ENCODE measurements around the gene HOXC5. TPM values are rescaled to one million over a fixed set of nuclear protein-coding genes. Genes with fewer than 3 reads are reported as not detected.

HOXC5 gene
- total and polyA plus RNA-seq, 4 experiments from 2014 or later = not detected

GRCh38 chr12:54035568-54036264 lies 2.9 kb downstream of the HOXC5 start:
- H3K36me3 ChIP-seq (ENCODE audit: insufficient read depth, low read length) = no peaks in the 10 kb centered on the region
- peak overlapping the region in 1 of 7 donors; percentile 72 for H3K27ac Mint-ChIP-seq
- H3K27me3 Mint-ChIP-seq = peaks cover 62 to 69% of the 10 kb centered on the region in 2 donors
- ChIA-PET CTCF (ENCODE audit: partially characterized antibody) (interaction anchor here (1.8 kb wide), 1 partner anchor 156 kb away, joined by 6 read pairs; no protein-coding TSS in a partner anchor), POLR2A (ENCODE audit: partially characterized antibody) (no interaction called here)
- peaks cover 13% of the 10 kb centered on the region for H3K4me1 ChIP-seq (ENCODE audit: insufficient read depth, low read length)
- peaks cover 0 to 16% (median 7%) of the 10 kb centered on the region in 8 donors for H3K9me3 Mint-ChIP-seq
- DNase-seq = no peak
- peaks cover 57% of the 10 kb centered on the region for H3K27me3 ChIP-seq (ENCODE audit: insufficient read depth, low read length)
- intact Hi-C loops (cut with micrococcal nuclease) = no loop called here
- H3K9me3 ChIP-seq (ENCODE audit: control insufficient read depth in 1 of 2, low read length in 2 of 2) = no peaks in the 10 kb centered on the region
- H3K4me3 Mint-ChIP-seq = peak overlapping the region in 2 of 8 donors; percentile 21 to 22
- H3K27ac ChIP-seq (ENCODE audit: low read depth, low read length) = no peak overlapping the region
- peaks cover 0 to 3% of the 10 kb centered on the region in 2 donors for H3K36me3 Mint-ChIP-seq
- H3K4me1 Mint-ChIP-seq = peaks cover 3 to 20% (median 10%) of the 10 kb centered on the region in 4 donors
- H3K4me3 ChIP-seq (ENCODE audit: low read length in 2 of 2) = no peak overlapping the region

DNA sequence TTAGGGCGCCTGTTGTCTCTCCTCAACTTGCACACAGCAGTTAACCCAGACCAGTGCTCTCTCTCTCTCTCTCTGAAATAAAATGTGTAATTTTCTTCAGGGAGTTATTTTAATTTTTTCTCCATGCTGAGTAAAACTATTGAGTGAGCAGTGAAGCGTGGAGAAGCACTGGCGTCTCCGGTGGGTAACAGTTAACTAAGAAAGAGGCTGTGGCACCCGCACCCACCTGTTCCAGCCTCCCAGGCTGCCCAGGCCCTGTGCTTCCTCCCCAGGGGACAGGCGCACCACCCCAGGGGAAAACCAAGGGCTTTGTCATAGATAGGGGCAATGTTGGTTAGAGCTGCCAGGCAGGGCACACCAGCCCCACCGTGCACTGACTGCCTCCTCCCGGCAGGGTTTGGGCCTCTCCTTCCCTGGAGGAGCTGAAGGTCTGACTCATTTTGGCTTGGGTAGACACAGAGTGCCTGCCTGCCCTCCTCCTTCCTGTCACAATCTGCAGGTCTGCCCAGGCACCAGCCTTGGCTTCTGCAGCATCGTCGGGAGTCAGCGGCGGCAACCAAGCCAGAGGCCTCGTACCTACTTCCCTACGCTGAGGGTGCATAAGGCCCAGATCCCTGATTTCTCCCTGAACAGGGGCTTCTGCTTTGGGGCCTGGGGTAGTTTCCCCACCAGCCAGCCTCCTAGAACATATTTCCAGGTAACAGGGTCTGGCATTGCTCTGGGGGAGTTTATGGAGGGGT lies 3.9 kb downstream of the HOXC5 start:
- H3K9me3 Mint-ChIP-seq = peaks cover 0 to 16% (median 7%) of the 10 kb centered on the region in 8 donors
- no peaks in the 10 kb centered on the region for H3K9me3 ChIP-seq (ENCODE audit: control insufficient read depth in 1 of 2, low read length in 2 of 2)
- no peak overlapping the region for H3K4me3 Mint-ChIP-seq
- H3K4me3 ChIP-seq (ENCODE audit: low read length in 2 of 2) = no peak overlapping the region
- intact Hi-C loops (cut with micrococcal nuclease) = no loop called here
- H3K36me3 ChIP-seq (ENCODE audit: insufficient read depth, low read length) = no peaks in the 10 kb centered on the region
- H3K27me3 ChIP-seq (ENCODE audit: insufficient read depth, low read length) = peaks cover 48% of the 10 kb centered on the region
- H3K27ac ChIP-seq (ENCODE audit: low read depth, low read length) = no peak overlapping the region
- H3K4me1 Mint-ChIP-seq = peaks cover 3 to 17% (median 10%) of the 10 kb centered on the region in 4 donors
- no peak for DNase-seq
- peaks cover 61 to 69% of the 10 kb centered on the region in 2 donors for H3K27me3 Mint-ChIP-seq
- H3K4me1 ChIP-seq (ENCODE audit: insufficient read depth, low read length) = peaks cover 13% of the 10 kb centered on the region
- ChIA-PET CTCF (ENCODE audit: partially characterized antibody) (no interaction called here), POLR2A (ENCODE audit: partially characterized antibody) (no interaction called here)
- peaks cover 0 to 3% of the 10 kb centered on the region in 2 donors for H3K36me3 Mint-ChIP-seq
- no peak overlapping the region for H3K27ac Mint-ChIP-seq

- H3K4me3 ChIP-seq (ENCODE audit: low read length in 2 of 2) = no peak overlapping the region
- Mint-ChIP-seq H3K4me3 (no peak overlapping the region), H3K4me1 (peaks cover 3 to 16% (median 10%) of the 10 kb centered on the region in 4 donors), H3K9me3 (peaks cover 0 to 11% (median 4%) of the 10 kb centered on the region in 8 donors), H3K36me3 (peaks cover 0 to 3% of the 10 kb centered on the region in 2 donors), H3K27ac (no peak overlapping the region), H3K27me3 (peaks cover 54 to 68% of the 10 kb centered on the region in 2 donors)
- H3K4me1 ChIP-seq (ENCODE audit: insufficient read depth, low read length) = peaks cover 13% of the 10 kb centered on the region
- intact Hi-C loops (cut with micrococcal nuclease) = no loop called here
- ChIA-PET POLR2A (ENCODE audit: partially characterized antibody) (no interaction called here), CTCF (ENCODE audit: partially characterized antibody) (interaction anchor here (1.0 kb wide), 1 partner anchor 20 kb away, joined by 3 read pairs; no protein-coding TSS in a partner anchor)
- peaks cover 45% of the 10 kb centered on the region for H3K27me3 ChIP-seq (ENCODE audit: insufficient read depth, low read length)
- H3K27ac ChIP-seq (ENCODE audit: low read depth, low read length) = no peak overlapping the region
- no peaks in the 10 kb centered on the region for H3K36me3 ChIP-seq (ENCODE audit: insufficient read depth, low read length)
- no peaks in the 10 kb centered on the region for H3K9me3 ChIP-seq (ENCODE audit: control insufficient read depth in 1 of 2, low read length in 2 of 2)
- no peak for DNase-seq
Measured at GRCh38 chr12:54037360-54038283, 4.8 kb downstream of the HOXC5 start.

DNA sequence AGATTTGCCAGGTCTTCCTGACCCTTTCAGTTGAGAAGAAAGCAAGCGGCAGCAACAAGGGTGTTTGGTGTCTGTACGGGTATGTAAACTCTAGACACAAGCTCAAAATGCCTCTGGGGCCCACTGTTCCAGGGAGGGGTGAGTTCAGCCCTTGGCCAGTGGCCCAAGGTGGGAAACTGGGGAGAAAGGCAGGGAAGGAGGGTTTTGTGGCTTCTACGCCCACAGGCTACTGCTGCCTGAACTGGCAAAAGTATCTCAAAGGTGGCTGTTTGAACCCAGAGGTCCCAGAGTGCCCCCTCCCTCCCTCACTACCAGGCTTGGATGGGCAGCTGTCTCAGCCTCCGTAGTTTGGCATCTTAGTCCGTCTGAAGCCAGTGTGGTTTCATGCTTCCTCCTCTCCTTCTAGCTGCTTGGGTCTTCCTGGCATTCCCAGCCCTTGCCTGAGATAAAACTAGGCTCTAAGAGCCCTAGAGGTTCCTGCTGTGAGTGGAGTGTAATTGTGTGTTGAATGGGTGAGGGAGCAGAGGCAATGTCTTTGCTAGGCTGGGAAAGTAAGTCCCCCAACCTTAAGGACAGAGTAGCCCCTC lies 5.5 kb downstream of the HOXC5 start:
- H3K4me1 Mint-ChIP-seq = peaks cover 3 to 13% (median 8%) of the 10 kb centered on the region in 4 donors
- H3K9me3 ChIP-seq (ENCODE audit: control insufficient read depth in 1 of 2, low read length in 2 of 2) = no peaks in the 10 kb centered on the region
- no peak overlapping the region for H3K4me3 Mint-ChIP-seq
- no peak overlapping the region for H3K27ac Mint-ChIP-seq
- no peak for DNase-seq
- peaks cover 51 to 69% of the 10 kb centered on the region in 2 donors for H3K27me3 Mint-ChIP-seq
- H3K4me3 ChIP-seq (ENCODE audit: low read length in 2 of 2) = no peak overlapping the region
- peaks cover 44% of the 10 kb centered on the region for H3K27me3 ChIP-seq (ENCODE audit: insufficient read depth, low read length)
- H3K9me3 Mint-ChIP-seq = peaks cover 0 to 5% (median 0%) of the 10 kb centered on the region in 8 donors
- H3K27ac ChIP-seq (ENCODE audit: low read depth, low read length) = no peak overlapping the region
- POLR2A ChIA-PET (ENCODE audit: partially characterized antibody) = no interaction called here
- CTCF ChIA-PET (ENCODE audit: partially characterized antibody) = interaction anchor here (1.0 kb wide), 1 partner anchor 21 kb away, joined by 3 read pairs; no protein-coding TSS in a partner anchor
- H3K4me1 ChIP-seq (ENCODE audit: insufficient read depth, low read length) = peaks cover 12% of the 10 kb centered on the region
- no peaks in the 10 kb centered on the region for H3K36me3 ChIP-seq (ENCODE audit: insufficient read depth, low read length)
- H3K36me3 Mint-ChIP-seq = no peaks in the 10 kb centered on the region
- intact Hi-C loops (cut with micrococcal nuclease) = no loop called here

- Mint-ChIP-seq H3K36me3 (no peaks in the 10 kb centered on the region), H3K4me3 (no peak overlapping the region), H3K4me1 (peaks cover 3 to 9% (median 7%) of the 10 kb centered on the region in 4 donors), H3K27ac (no peak overlapping the region), H3K9me3 (peaks cover 0 to 5% (median 0%) of the 10 kb centered on the region in 8 donors), H3K27me3 (peaks cover 54 to 71% of the 10 kb centered on the region in 2 donors)
- POLR2A ChIA-PET (ENCODE audit: partially characterized antibody) = no interaction called here
- no peaks in the 10 kb centered on the region for H3K9me3 ChIP-seq (ENCODE audit: control insufficient read depth in 1 of 2, low read length in 2 of 2)
- CTCF ChIA-PET (ENCODE audit: partially characterized antibody) = no interaction called here
- DNase-seq = no peak
- no peak overlapping the region for H3K4me3 ChIP-seq (ENCODE audit: low read length in 2 of 2)
- intact Hi-C loops (cut with micrococcal nuclease) = no loop called here
- H3K4me1 ChIP-seq (ENCODE audit: insufficient read depth, low read length) = peaks cover 6% of the 10 kb centered on the region
- peaks cover 46% of the 10 kb centered on the region for H3K27me3 ChIP-seq (ENCODE audit: insufficient read depth, low read length)
- no peak overlapping the region for H3K27ac ChIP-seq (ENCODE audit: low read depth, low read length)
- no peaks in the 10 kb centered on the region for H3K36me3 ChIP-seq (ENCODE audit: insufficient read depth, low read length)
Measured at GRCh38 chr12:54038871-54039414, 6.1 kb downstream of the HOXC5 start.

GRCh38 chr12:54039417-54040147 lies 6.7 kb downstream of the HOXC5 start:
- H3K4me3 ChIP-seq (ENCODE audit: low read length in 2 of 2) = no peak overlapping the region
- peaks cover 46% of the 10 kb centered on the region for H3K27me3 ChIP-seq (ENCODE audit: insufficient read depth, low read length)
- H3K4me1 Mint-ChIP-seq = peaks cover 2 to 6% (median 4%) of the 10 kb centered on the region in 4 donors
- H3K9me3 Mint-ChIP-seq = peaks cover 0 to 3% (median 0%) of the 10 kb centered on the region in 8 donors
- POLR2A ChIA-PET (ENCODE audit: partially characterized antibody) = no interaction called here
- H3K4me1 ChIP-seq (ENCODE audit: insufficient read depth, low read length) = no peaks in the 10 kb centered on the region
- peaks cover 57 to 74% of the 10 kb centered on the region in 2 donors for H3K27me3 Mint-ChIP-seq
- no peaks in the 10 kb centered on the region for H3K9me3 ChIP-seq (ENCODE audit: control insufficient read depth in 1 of 2, low read length in 2 of 2)
- intact Hi-C loops (cut with micrococcal nuclease) = no loop called here
- H3K36me3 Mint-ChIP-seq = no peaks in the 10 kb centered on the region
- DNase-seq = no peak
- no peak overlapping the region for H3K27ac Mint-ChIP-seq
- H3K4me3 Mint-ChIP-seq = no peak overlapping the region
- CTCF ChIA-PET (ENCODE audit: partially characterized antibody) = no interaction called here
- no peak overlapping the region for H3K27ac ChIP-seq (ENCODE audit: low read depth, low read length)
- H3K36me3 ChIP-seq (ENCODE audit: insufficient read depth, low read length) = no peaks in the 10 kb centered on the region
